Testis (tissue), 2 donors: Measurements from ENCODE around the gene CRAT.

Experiments used
- CTCF ChIP-seq, 3 experiments: fragments of 450-650 bp in 2 of 3; fragments of 200-600 bp in 1 of 3; sonication (generic) in 1 of 3; IDR thresholded peaks; one replicate each; pipeline ENCODE4 v1.5.1; 2016 to 2019; ENCODE audit warnings: antibody characterized with exemption in 3 of 3, mild to moderate bottlenecking in 2 of 3, moderate library complexity in 1 of 3
- POLR2A ChIP-seq: fragments of 450-650 bp; IDR thresholded peaks from one replicate; pipeline ENCODE4 v1.6.1; 2017; ENCODE audit warnings: antibody characterized with exemption, mild to moderate bottlenecking, moderate library complexity

DNA sequence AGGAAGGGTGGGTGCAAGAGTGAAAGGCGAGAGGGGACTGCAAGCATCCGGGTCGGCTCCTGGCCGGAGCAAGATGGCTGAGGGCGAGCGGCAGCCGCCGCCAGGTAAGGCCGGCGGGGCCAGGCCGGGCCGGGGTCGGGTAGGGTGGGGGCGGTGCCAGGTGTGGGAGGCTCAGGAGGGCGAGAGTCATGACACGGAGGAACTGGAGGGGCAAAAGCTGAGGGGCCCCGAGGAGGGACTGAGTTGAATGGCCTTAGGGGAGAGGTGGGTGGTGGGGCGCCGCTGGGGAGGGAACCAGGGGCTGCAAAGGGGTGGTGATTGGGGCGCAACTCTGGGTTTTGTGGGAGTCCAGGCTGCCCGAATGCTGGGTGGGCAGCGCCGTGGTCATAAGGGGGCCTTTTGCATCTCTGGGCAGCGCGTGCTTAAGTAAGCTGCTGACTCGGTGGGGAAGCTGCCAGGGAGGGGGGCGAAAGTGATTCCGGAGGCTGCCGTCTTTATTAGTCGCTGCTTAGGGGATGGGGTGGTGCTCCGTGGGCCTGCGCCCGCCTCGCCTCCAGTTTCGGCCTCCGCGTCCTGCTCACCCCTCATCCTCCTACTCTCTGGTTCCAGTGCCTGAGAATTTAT, 1.0 kb upstream of the CRAT start:
- TF ChIP-seq CTCF (IDR thresholded peaks at IDR 0.05) (no peak), POLR2A (no peak)
